Large intestine (tissue), 3 donors: ENCODE measurements around the gene MPDZ. TPM values are rescaled to one million over a fixed set of nuclear protein-coding genes. Genes with fewer than 3 reads are reported as not detected.

Source experiments
- DNase-seq, 2 donors: peaks; one replicate each; pipeline versions ENCODE4 v3.0.0 to v3.0.0-alpha.2; 2013
- H3K27ac ChIP-seq: one replicate; pipeline ENCODE4 v1.5.1; 2013; ENCODE audit warnings: low read length
- H3K27me3 ChIP-seq: 2 replicates; pipeline ENCODE4 v1.6.1; 2013; ENCODE audit warnings: low read length; ENCODE audit not compliant: control insufficient read depth, insufficient read depth
- H3K36me3 ChIP-seq: 2 replicates; pipeline ENCODE4 v1.6.1; 2013; ENCODE audit warnings: low read length; ENCODE audit not compliant: control insufficient read depth, insufficient read depth
- H3K4me1 ChIP-seq: one replicate; pipeline ENCODE4 v1.6.1; 2013; ENCODE audit warnings: low read length; ENCODE audit not compliant: control insufficient read depth, insufficient read depth
- H3K4me3 ChIP-seq: one replicate; pipeline ENCODE4 v1.5.1; 2013; ENCODE audit warnings: low read length
- H3K9me3 ChIP-seq: one replicate; pipeline ENCODE4 v1.6.1; 2013; ENCODE audit warnings: mild to moderate bottlenecking, low read depth, low read length, moderate library complexity; ENCODE audit not compliant: control insufficient read depth
- WGBS: methylation state at CpG from one replicate; pipeline ENCODE4 v1.1.5; 2013; ENCODE audit warnings: low lambda C conversion rate; ENCODE audit not compliant: insufficient coverage; 5-methylcytosine and 5-hydroxymethylcytosine counted together
- polyA plus RNA-seq: library from polyadenylated mRNA; unstranded; fragments of 120-200 nt; gene quantifications from one replicate; pipeline ENCODE4 v1.2.1, GENCODE V29; 2013

MPDZ gene
- polyA plus RNA-seq, 1 donor: 51.0 TPM

- 40% methylated on average over 1 of the region's 2 CpGs for WGBS
- no peak for DNase-seq
- no peak overlapping the region for H3K4me3 ChIP-seq
Measured at GRCh38 chr9:13181652-13182051, 97.8 kb downstream of the MPDZ start.

GRCh38 chr9:13179257-13179656 lies 100.2 kb downstream of the MPDZ start:
- peaks cover 4% of the 10 kb centered on the region for H3K4me1 ChIP-seq
- no peaks in the 10 kb centered on the region for H3K36me3 ChIP-seq
- H3K9me3 ChIP-seq: no peaks in the 10 kb centered on the region
- DNase-seq: no peak
- no peaks in the 10 kb centered on the region for H3K27me3 ChIP-seq
- no peak overlapping the region for H3K4me3 ChIP-seq
- WGBS: 40% methylated on average over 2 of the region's 3 CpGs
- H3K27ac ChIP-seq: no peak overlapping the region

More at GRCh38 chr9:13181652-13182051, 97.8 kb downstream of the MPDZ start:
- H3K27ac ChIP-seq: no peak overlapping the region
- no peaks in the 10 kb centered on the region for H3K36me3 ChIP-seq
- H3K9me3 ChIP-seq: no peaks in the 10 kb centered on the region
- H3K4me1 ChIP-seq: no peaks in the 10 kb centered on the region
- no peaks in the 10 kb centered on the region for H3K27me3 ChIP-seq

- Histone ChIP-seq H3K4me1 (peaks cover 5% of the 10 kb centered on the region), H3K9me3 (no peaks in the 10 kb centered on the region), H3K27ac (peak overlapping the region; percentile 80), H3K4me3 (peak overlapping the region; percentile 31), H3K27me3 (no peaks in the 10 kb centered on the region), H3K36me3 (no peaks in the 10 kb centered on the region)
- peak; percentile 89 to 96 for DNase-seq
- no CpG with 5 or more reads among the region's 2 CpGs for WGBS
Measured at GRCh38 chr9:13175732-13176131, 103.8 kb downstream of the MPDZ start.

- H3K27me3 ChIP-seq: no peaks in the 10 kb centered on the region
- peak overlapping the region; percentile 31 for H3K4me3 ChIP-seq
- peak overlapping the region; percentile 80 for H3K27ac ChIP-seq
- WGBS: no CpG with 5 or more reads among the region's 2 CpGs
- no peaks in the 10 kb centered on the region for H3K9me3 ChIP-seq
- H3K4me1 ChIP-seq: peaks cover 10% of the 10 kb centered on the region
- no peaks in the 10 kb centered on the region for H3K36me3 ChIP-seq
- DNase-seq: peak in 1 of 2 donors; percentile 42
Measured at GRCh38 chr9:13174906-13175639, 104.4 kb downstream of the MPDZ start.

GRCh38 chr9:13173553-13173952 lies 105.9 kb downstream of the MPDZ start:
- Histone ChIP-seq H3K9me3 (no peaks in the 10 kb centered on the region), H3K4me1 (peaks cover 10% of the 10 kb centered on the region), H3K27me3 (no peaks in the 10 kb centered on the region), H3K27ac (no peak overlapping the region), H3K4me3 (no peak overlapping the region), H3K36me3 (no peaks in the 10 kb centered on the region)
- DNase-seq: peak in 1 of 2 donors; percentile 8
- WGBS: 100% methylated on average over 1 of the region's 4 CpGs

- peak; percentile 24 to 47 for DNase-seq
- peak overlapping the region; percentile 23 for H3K27ac ChIP-seq
- H3K36me3 ChIP-seq: peaks cover 6% of the 10 kb centered on the region
- no peak overlapping the region for H3K4me3 ChIP-seq
- H3K4me1 ChIP-seq: peaks cover 10% of the 10 kb centered on the region
- no peaks in the 10 kb centered on the region for H3K27me3 ChIP-seq
- no peaks in the 10 kb centered on the region for H3K9me3 ChIP-seq
- no CpG with 5 or more reads among the region's 2 CpGs for WGBS
Measured at GRCh38 chr9:13171261-13171660, 108.2 kb downstream of the MPDZ start.

GRCh38 chr9:13166996-13167395 lies 112.5 kb downstream of the MPDZ start:
- Histone ChIP-seq H3K4me1 (peaks cover 7% of the 10 kb centered on the region), H3K27ac (no peak overlapping the region), H3K4me3 (no peak overlapping the region), H3K36me3 (peaks cover 10% of the 10 kb centered on the region), H3K27me3 (no peaks in the 10 kb centered on the region), H3K9me3 (no peaks in the 10 kb centered on the region)
- no CpG with 5 or more reads among the region's 2 CpGs for WGBS
- DNase-seq: no peak

- DNase-seq: no peak
- no peak overlapping the region for H3K27ac ChIP-seq
- no peak overlapping the region for H3K4me3 ChIP-seq
- H3K9me3 ChIP-seq: no peaks in the 10 kb centered on the region
- peaks cover 21% of the 10 kb centered on the region for H3K36me3 ChIP-seq
- no peaks in the 10 kb centered on the region for H3K27me3 ChIP-seq
- WGBS: 100% methylated on average over 1 of the region's 2 CpGs
- peaks cover 7% of the 10 kb centered on the region for H3K4me1 ChIP-seq
Measured at GRCh38 chr9:13165956-13166355, 113.5 kb downstream of the MPDZ start.

GRCh38 chr9:13165236-13165945 lies 114.1 kb downstream of the MPDZ start:
- H3K36me3 ChIP-seq: peaks cover 22% of the 10 kb centered on the region
- no peak for DNase-seq
- WGBS: no CpG with 5 or more reads among the region's 7 CpGs

GRCh38 chr9:13163946-13164345 lies 115.5 kb downstream of the MPDZ start:
- no peaks in the 10 kb centered on the region for H3K4me1 ChIP-seq
- H3K9me3 ChIP-seq: no peaks in the 10 kb centered on the region
- DNase-seq: no peak
- WGBS: 100% methylated on average over 1 of the region's 2 CpGs
- no peak overlapping the region for H3K4me3 ChIP-seq
- peaks cover 24% of the 10 kb centered on the region for H3K36me3 ChIP-seq
- H3K27me3 ChIP-seq: no peaks in the 10 kb centered on the region
- no peak overlapping the region for H3K27ac ChIP-seq

More at GRCh38 chr9:13165236-13165945, 114.1 kb downstream of the MPDZ start:
- Histone ChIP-seq H3K4me3 (no peak overlapping the region), H3K4me1 (peaks cover 1% of the 10 kb centered on the region), H3K27me3 (no peaks in the 10 kb centered on the region), H3K9me3 (no peaks in the 10 kb centered on the region), H3K27ac (no peak overlapping the region)
